ENCODE results near the gene SLC44A1. TPM values are rescaled to one million over a fixed set of nuclear protein-coding genes. Genes with fewer than 3 reads are reported as not detected.
A peak's percentile ranks its signal among the peaks of the same experiment; 100 is the strongest.

SLC44A1 gene
- total and polyA plus RNA-seq, 2 of the 13 experiments (the other 11 are each of a cell fraction or from before 2014, with no cell fraction given), result 21.4 to 40.8 TPM

DNA sequence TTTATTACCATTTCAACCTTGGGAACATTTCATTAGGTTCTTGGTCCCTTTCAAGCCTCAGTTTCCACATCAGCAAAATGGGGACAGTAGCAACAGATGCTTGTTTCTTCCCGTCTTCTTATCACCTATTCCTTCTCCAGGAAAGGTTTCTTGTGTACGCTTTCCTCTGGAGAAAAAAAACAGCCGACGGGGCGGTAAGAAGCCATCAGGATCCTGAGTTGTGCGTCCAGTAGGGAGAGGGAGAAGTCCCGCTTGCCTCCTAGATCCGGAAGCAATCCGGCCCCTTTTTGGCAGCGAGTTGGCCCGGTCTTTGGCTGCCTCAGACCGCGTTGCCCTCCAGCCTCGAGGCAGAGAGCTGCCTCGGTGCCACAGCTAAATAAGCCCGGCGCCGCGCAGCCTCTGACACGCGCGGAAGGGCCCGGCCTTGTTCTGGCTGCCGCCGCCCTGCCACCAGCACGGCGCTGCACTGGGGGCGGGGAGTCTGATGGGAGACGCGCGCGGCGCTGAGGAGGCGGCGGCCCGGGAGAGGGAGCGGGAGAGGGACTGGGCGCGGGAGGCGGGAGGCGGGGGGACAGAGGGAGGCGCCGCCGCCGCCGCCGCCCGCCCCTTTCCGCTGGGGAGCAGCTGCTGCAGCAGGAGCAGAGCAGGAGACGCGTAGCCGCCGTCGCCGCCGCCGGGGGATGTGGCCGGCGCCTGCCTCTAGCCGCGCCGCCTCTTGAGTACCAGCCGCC, at the start of gene SLC44A1 (continued):
- TF ChIP-seq ZNF597 (CRISPR knock-in tag; IDR thresholded peaks at IDR 0.05), result no peak
- TF ChIP-seq ZNF24 (IDR thresholded peaks at IDR 0.05), result no peak
- TF ChIP-seq, protein P1, sequence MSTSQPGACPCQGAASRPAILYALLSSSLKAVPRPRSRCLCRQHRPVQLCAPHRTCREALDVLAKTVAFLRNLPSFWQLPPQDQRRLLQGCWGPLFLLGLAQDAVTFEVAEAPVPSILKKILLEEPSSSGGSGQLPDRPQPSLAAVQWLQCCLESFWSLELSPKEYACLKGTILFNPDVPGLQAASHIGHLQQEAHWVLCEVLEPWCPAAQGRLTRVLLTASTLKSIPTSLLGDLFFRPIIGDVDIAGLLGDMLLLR (CRISPR knock-in tag; IDR thresholded peaks at IDR 0.05), result peak; percentile 70; the same call in 1 of the 2 replicates
- peak; percentile 89 for TF ChIP-seq SSRP1 (CRISPR knock-in tag; IDR thresholded peaks at IDR 0.05)
- no peak for TF ChIP-seq SMARCC2 (IDR thresholded peaks at IDR 0.05)
- TF ChIP-seq, protein P2, sequence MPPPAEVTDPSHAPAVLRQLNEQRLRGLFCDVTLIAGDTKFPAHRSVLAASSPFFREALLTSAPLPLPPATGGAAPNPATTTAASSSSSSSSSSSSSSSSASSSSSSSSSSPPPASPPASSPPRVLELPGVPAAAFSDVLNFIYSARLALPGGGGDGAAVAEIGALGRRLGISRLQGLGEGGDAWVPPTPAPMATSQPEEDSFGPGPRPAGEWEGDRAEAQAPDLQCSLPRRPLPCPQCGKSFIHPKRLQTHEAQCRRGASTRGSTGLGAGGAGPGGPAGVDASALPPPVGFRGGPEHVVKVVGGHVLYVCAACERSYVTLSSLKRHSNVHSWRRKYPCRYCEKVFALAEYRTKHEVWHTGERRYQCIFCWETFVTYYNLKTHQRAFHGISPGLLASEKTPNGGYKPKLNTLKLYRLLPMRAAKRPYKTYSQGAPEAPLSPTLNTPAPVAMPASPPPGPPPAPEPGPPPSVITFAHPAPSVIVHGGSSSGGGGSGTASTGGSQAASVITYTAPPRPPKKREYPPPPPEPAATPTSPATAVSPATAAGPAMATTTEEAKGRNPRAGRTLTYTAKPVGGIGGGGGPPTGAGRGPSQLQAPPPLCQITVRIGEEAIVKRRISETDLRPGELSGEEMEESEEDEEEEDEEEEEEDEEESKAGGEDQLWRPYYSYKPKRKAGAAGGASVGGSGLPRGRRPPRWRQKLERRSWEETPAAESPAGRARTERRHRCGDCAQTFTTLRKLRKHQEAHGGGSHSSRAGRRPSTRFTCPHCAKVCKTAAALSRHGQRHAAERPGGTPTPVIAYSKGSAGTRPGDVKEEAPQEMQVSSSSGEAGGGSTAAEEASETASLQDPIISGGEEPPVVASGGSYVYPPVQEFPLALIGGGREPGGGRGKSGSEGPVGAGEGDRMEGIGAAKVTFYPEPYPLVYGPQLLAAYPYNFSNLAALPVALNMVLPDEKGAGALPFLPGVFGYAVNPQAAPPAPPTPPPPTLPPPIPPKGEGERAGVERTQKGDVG (CRISPR knock-in tag; IDR thresholded peaks at IDR 0.05; ENCODE audit: borderline replicate concordance), result peak; percentile 75
- peak; percentile 59; the same call in 1 of the 2 replicates for TF ChIP-seq ZNF644 (CRISPR knock-in tag; IDR thresholded peaks at IDR 0.05; ENCODE audit: low read depth)
- peak; percentile 48; the same call in 1 of the 2 replicates for TF ChIP-seq HNF4G (IDR thresholded peaks at IDR 0.05; ENCODE audit: borderline replicate concordance, low read depth, low read length)
- peak; percentile 87 for TF ChIP-seq HNF4G (CRISPR knock-in tag; IDR thresholded peaks at IDR 0.05; ENCODE audit: borderline replicate concordance, low read depth)
- TF ChIP-seq YEATS2 (CRISPR knock-in tag; IDR thresholded peaks at IDR 0.05; ENCODE audit: borderline replicate concordance), result peak; percentile 86
- TF ChIP-seq NR2C2 (CRISPR knock-in tag; IDR thresholded peaks at IDR 0.05; ENCODE audit: borderline replicate concordance), result peak; percentile 92
- no peak for TF ChIP-seq NONO (IDR thresholded peaks at IDR 0.05)
- peak; percentile 100 for TF ChIP-seq NONO (CRISPR knock-in tag; conservative IDR thresholded peaks at IDR 0.05)
- peak; percentile 97 for TF ChIP-seq BORCS8-MEF2B (CRISPR knock-in tag; IDR thresholded peaks at IDR 0.05)
- peak; percentile 56 for TF ChIP-seq PHF5A (CRISPR knock-in tag; IDR thresholded peaks at IDR 0.05; ENCODE audit: low read depth, unreplicated experiment)
- peak; percentile 96 for TF ChIP-seq ZNF709 (CRISPR knock-in tag; IDR thresholded peaks at IDR 0.05)
- no peak for TF ChIP-seq ZNF562 (CRISPR knock-in tag; IDR thresholded peaks at IDR 0.05; ENCODE audit: borderline replicate concordance)
- TF ChIP-seq ZNF773 (CRISPR knock-in tag; IDR thresholded peaks at IDR 0.05; ENCODE audit: borderline replicate concordance), result 0 out of 2 replicates have a peak, but pooled peaks have one; percentile 49
- no peak for TF ChIP-seq TCF7 (IDR thresholded peaks at IDR 0.05; ENCODE audit: low read depth)
- TF ChIP-seq ZBTB8A (CRISPR knock-in tag; IDR thresholded peaks at IDR 0.05; ENCODE audit: borderline replicate concordance, low read depth), result no peak
- no peak for TF ChIP-seq CBX2 (IDR thresholded peaks at IDR 0.05; ENCODE audit: low read depth, low read length)
- TF ChIP-seq CBX2 (CRISPR knock-in tag; IDR thresholded peaks at IDR 0.05; ENCODE audit: low read depth), result peak; percentile 96; the same call in 1 of the 2 replicates
